Measurements from ENCODE around the gene ASIC1. TPM values are rescaled to one million over a fixed set of nuclear protein-coding genes. Genes with fewer than 3 reads are reported as not detected.

ASIC1 gene
- total RNA-seq, 2 donors from 2014 or later = 1.0 to 1.1 TPM

- no peak for TF ChIP-seq CTCF (IDR thresholded peaks at IDR 0.05)
- H3K9ac ChIP-seq (ENCODE audit: low read depth in 2 of 2, low read length in 2 of 2) = no peak overlapping the region
- H3K4me3 ChIP-seq = no peak overlapping the region
- no peaks in the 10 kb centered on the region for H3K9me3 ChIP-seq
- no peaks in the 10 kb centered on the region for H3K36me3 ChIP-seq
- intact Hi-C loops (cut with DNase I) = loop anchor here (5.0 kb wide), 1 partner anchor 282 kb away; no protein-coding TSS in a partner anchor
- H3K27me3 ChIP-seq = peaks cover 11% of the 10 kb centered on the region
- no peak overlapping the region for H3K27ac ChIP-seq
- peaks cover 5% of the 10 kb centered on the region for H3K4me1 ChIP-seq
- no peak for DNase-seq
Observed at GRCh38 chr12:50058743-50059312, 1.4 kb downstream of the ASIC1 start.

GRCh38 chr12:50059440-50060119 is 2.2 kb downstream of the ASIC1 start:
- peaks cover 5% of the 10 kb centered on the region for H3K4me1 ChIP-seq
- H3K4me3 ChIP-seq = no peak overlapping the region
- peaks cover 11% of the 10 kb centered on the region for H3K27me3 ChIP-seq
- no peak for TF ChIP-seq CTCF (IDR thresholded peaks at IDR 0.05)
- no peak overlapping the region for H3K9ac ChIP-seq (ENCODE audit: low read depth in 2 of 2, low read length in 2 of 2)
- no peak for DNase-seq
- no peaks in the 10 kb centered on the region for H3K36me3 ChIP-seq
- no peaks in the 10 kb centered on the region for H3K9me3 ChIP-seq
- no peak overlapping the region for H3K27ac ChIP-seq
- intact Hi-C loops (cut with DNase I) = loop anchor here (5.0 to 10.0 kb wide), 2 partner anchors 195 to 282 kb away; no protein-coding TSS in a partner anchor

DNA sequence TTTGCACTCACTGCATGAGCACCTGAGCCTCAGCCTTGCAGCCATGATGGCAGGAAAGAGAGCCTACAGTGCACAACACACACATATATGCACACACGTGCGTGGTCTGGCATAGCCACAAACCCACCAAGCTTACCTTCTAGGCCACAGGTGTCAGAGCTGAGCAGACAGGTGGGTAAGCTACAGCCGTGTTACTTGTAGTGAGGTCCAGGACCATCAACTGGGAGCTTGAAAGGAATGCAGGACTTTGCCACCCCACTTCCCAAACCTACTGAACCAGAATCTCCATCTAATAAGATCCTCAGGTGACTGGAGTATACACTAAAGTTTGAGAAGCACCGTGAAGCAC is 2.7 kb downstream of the ASIC1 start:
- DNase-seq = no peak
- Histone ChIP-seq H3K27ac (no peak overlapping the region), H3K9me3 (no peaks in the 10 kb centered on the region), H3K9ac (ENCODE audit: low read depth in 2 of 2, low read length in 2 of 2) (no peak overlapping the region), H3K36me3 (no peaks in the 10 kb centered on the region), H3K4me1 (peaks cover 5% of the 10 kb centered on the region), H3K4me3 (no peak overlapping the region), H3K27me3 (peaks cover 11% of the 10 kb centered on the region)
- TF ChIP-seq CTCF (IDR thresholded peaks at IDR 0.05) = no peak
- intact Hi-C loops (cut with DNase I) = loop anchor here (10.0 kb wide), 1 partner anchor 195 kb away; no protein-coding TSS in a partner anchor

DNA sequence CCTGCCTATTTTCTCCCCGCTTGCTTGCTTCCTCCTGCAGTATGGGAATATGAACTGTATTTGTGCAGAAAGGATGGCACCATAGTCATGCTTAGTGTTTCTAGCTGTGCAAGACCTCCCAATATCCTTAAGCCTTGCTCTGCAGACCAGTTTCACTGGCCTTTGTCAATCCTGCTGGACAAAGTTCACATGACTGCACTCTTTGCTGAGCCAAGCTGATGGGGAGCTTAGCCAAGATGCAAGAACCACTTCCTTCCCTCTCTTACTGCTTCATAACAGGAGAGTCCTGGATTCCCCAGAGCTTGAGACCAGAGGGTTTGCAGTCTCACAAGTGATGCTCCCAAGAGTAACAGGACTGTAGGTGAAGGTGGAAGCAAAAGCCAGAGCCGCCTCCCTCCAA is 3.8 kb downstream of the ASIC1 start:
- no peak for DNase-seq
- no peaks in the 10 kb centered on the region for H3K9me3 ChIP-seq
- H3K4me1 ChIP-seq = peaks cover 5% of the 10 kb centered on the region
- no peaks in the 10 kb centered on the region for H3K36me3 ChIP-seq
- intact Hi-C loops (cut with DNase I) = loop anchor here (10.0 kb wide), 1 partner anchor 196 kb away; no protein-coding TSS in a partner anchor
- H3K27me3 ChIP-seq = peaks cover 9% of the 10 kb centered on the region
- no peak for TF ChIP-seq CTCF (IDR thresholded peaks at IDR 0.05)
- no peak overlapping the region for H3K9ac ChIP-seq (ENCODE audit: low read depth in 2 of 2, low read length in 2 of 2)
- H3K4me3 ChIP-seq = no peak overlapping the region
- H3K27ac ChIP-seq = no peak overlapping the region

DNA sequence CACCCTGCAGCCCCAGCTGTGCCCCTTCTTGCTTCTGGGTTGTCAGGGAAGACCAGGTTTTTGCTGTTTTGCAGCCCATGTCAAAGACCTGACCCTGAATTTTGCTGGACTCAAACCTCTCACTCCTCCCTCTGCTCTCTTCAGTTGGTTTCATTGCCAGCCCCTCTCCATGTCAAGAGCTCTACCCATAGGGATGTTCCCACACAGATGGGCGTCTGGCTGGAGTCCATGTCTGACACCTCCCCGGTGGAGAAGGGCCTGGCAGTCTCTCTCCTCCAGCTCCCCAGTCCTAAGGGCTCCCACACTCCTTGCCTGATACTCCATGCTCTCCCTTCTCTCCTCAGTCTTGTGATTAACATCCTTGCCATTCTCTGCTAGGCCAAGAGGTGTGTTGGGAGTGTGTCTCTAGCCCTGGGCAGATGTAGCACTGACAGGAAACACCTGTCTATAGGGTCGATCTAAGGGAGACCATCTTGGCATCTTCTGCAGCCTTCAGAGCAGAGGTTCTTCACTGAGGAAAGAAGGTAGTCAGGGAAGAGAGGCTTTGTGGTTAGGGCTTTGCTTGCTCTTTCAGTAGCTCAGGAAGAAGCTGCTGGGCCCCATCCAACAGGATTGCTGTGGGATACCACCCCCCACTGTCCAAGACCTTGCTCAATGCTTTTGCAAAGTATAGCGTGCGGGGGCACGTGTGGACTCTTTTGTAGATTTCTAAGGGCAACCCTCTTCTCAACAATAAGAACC is 4.7 kb downstream of the ASIC1 start:
- intact Hi-C loops (cut with DNase I) = loop anchor here (10.0 kb wide), 1 partner anchor 197 kb away; no protein-coding TSS in a partner anchor
- H3K27ac ChIP-seq = no peak overlapping the region
- no peak overlapping the region for H3K9ac ChIP-seq (ENCODE audit: low read depth in 2 of 2, low read length in 2 of 2)
- H3K4me1 ChIP-seq = no peaks in the 10 kb centered on the region
- no peaks in the 10 kb centered on the region for H3K36me3 ChIP-seq
- no peak overlapping the region for H3K4me3 ChIP-seq
- no peaks in the 10 kb centered on the region for H3K9me3 ChIP-seq
- no peaks in the 10 kb centered on the region for H3K27me3 ChIP-seq
- no peak for TF ChIP-seq CTCF (IDR thresholded peaks at IDR 0.05)
- DNase-seq = no peak

Measured in colonic mucosa (tissue), 4 donors.